ENCODE measurements around the gene PPP2R2C.

The PPP2R2C gene

GRCh38 chr4:6332669-6333050 lies 139.8 kb downstream of the PPP2R2C start:
- H3K4me1 ChIP-seq (ENCODE audit: insufficient read depth, low read length), result no peaks in the 10 kb centered on the region
- H3K9ac ChIP-seq (ENCODE audit: low read depth, low read length), result no peak overlapping the region
- no peaks in the 10 kb centered on the region for H3K9me3 ChIP-seq (ENCODE audit: control insufficient read depth, insufficient read depth, low read length)
- H3K36me3 ChIP-seq (ENCODE audit: insufficient read depth, low read length), result no peaks in the 10 kb centered on the region; the same call in 1 of the 2 replicates

- Histone ChIP-seq H3K4me1 (ENCODE audit: insufficient read depth, low read length) (no peaks in the 10 kb centered on the region), H3K9ac (ENCODE audit: low read depth, low read length) (no peak overlapping the region), H3K36me3 (ENCODE audit: insufficient read depth, low read length) (no peaks in the 10 kb centered on the region; the same call in 1 of the 2 replicates), H3K9me3 (ENCODE audit: control insufficient read depth, insufficient read depth, low read length) (no peaks in the 10 kb centered on the region)
Observed at GRCh38 chr4:6332042-6332668, 140.3 kb downstream of the PPP2R2C start.

DNA sequence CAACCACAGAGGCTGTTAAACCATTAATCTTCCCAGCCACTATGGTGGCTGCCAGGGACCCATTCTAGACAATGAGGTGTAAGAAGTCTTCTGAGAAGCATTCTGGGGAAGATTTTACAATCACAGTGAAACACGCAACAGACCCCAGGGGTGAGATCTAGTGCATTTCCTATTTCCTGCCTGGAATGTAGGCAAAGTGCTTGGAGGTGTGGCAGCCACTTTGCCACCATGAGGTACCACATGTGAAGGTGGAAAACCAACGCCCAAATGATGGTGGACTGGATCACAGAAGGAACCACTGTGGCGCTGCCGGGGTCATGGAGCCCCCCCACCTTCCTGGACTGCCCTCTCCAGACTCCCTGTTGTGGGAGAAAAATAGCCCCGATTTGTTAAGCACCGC lies 140.9 kb downstream of the PPP2R2C start:
- H3K36me3 ChIP-seq (ENCODE audit: insufficient read depth, low read length), result no peaks in the 10 kb centered on the region; the same call in 1 of the 2 replicates
- no peaks in the 10 kb centered on the region for H3K4me1 ChIP-seq (ENCODE audit: insufficient read depth, low read length)
- no peak overlapping the region for H3K9ac ChIP-seq (ENCODE audit: low read depth, low read length)
- no peaks in the 10 kb centered on the region for H3K9me3 ChIP-seq (ENCODE audit: control insufficient read depth, insufficient read depth, low read length)

DNA sequence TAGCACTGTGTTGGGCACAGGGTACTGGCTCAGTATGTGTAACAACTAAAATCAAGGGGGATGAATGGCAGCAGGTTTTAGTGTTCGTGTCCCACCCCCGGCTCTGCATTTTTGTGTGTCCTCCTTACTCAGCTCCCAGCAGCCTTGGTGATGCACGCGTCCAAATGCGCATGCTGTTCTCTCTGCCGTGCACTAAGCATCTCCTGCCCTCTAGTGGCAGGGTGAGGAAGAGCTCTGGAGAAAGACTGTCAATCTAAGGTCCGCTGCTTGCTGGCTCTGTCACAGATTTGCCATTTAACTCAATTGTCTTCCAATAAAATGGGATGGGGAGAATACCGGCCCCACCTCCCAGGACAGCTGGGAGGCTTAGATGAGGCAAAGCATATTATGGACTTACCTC lies 141.4 kb downstream of the PPP2R2C start:
- Histone ChIP-seq H3K36me3 (ENCODE audit: insufficient read depth, low read length) (no peaks in the 10 kb centered on the region; the same call in 1 of the 2 replicates), H3K9me3 (ENCODE audit: control insufficient read depth, insufficient read depth, low read length) (no peaks in the 10 kb centered on the region), H3K4me1 (ENCODE audit: insufficient read depth, low read length) (no peaks in the 10 kb centered on the region), H3K9ac (ENCODE audit: low read depth, low read length) (no peak overlapping the region)

DNA sequence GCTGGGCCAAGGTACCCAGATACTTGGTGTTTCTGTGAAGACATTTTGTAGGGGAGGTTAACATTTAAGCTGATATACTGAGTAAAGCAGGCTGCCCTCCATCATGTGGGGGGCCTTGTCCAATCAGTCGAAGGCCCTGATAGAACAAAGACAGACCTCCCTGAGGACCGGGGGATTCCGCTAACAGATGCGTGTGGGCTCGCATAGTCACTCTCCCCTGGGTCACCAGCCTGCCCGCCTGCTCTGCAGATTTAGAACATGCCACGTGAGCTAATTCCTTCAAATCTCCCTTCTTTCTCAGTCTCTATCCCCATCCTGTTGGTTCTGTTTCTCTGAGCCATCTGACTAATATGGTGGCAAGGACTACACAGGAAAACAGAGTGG lies 142.0 kb downstream of the PPP2R2C start:
- Histone ChIP-seq H3K9me3 (ENCODE audit: control insufficient read depth, insufficient read depth, low read length) (no peaks in the 10 kb centered on the region), H3K36me3 (ENCODE audit: insufficient read depth, low read length) (no peaks in the 10 kb centered on the region; the same call in 1 of the 2 replicates), H3K4me1 (ENCODE audit: insufficient read depth, low read length) (peaks cover 3% of the 10 kb centered on the region; the same call in 1 of the 2 replicates), H3K9ac (ENCODE audit: low read depth, low read length) (no peak overlapping the region)

DNA sequence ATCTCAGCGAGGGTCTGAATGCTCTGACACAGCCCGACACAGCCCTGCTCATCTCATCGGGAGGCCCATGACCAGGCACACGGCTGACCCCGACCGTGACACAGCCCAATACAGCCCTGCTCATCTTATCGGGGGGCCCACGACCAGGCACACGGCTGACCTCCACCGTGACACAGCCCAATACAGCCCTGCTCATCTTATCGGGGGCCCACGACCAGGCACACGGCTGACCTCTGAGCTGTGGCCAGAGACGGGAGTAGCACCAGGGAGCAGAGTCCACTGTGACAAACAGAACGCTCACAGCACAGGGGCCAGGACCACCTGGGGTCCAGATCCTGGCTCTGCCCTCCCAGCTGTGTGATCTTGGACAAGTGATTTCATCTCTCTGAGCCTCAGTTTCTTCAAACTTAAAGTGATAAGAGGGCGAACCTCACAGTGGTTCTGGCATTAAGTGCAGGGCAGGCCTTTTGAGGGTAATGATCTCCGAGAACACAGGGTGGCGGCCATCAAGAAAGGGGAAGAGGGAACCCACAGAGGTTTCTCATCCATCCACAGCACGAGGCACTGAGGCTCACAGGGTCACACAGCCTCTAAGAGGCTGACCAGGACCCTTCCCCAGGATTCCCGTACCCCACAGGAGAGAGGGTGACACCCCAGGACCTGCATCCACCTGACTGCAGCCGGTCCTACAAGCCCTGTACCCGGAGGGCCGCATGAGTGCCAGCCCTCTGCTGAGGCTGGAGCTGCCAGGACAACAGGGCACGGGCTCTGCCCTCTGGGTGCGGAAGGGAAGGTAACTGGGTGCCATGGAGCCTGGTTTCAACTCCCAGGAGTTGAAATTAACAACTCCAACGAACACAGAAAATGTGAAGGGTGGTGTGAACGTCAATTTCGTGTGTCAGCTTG lies 142.7 kb downstream of the PPP2R2C start:
- H3K4me1 ChIP-seq (ENCODE audit: insufficient read depth, low read length), result peaks cover 4% of the 10 kb centered on the region; the same call in 1 of the 2 replicates
- H3K9me3 ChIP-seq (ENCODE audit: control insufficient read depth, insufficient read depth, low read length), result no peaks in the 10 kb centered on the region
- no peak overlapping the region for H3K9ac ChIP-seq (ENCODE audit: low read depth, low read length)
- no peaks in the 10 kb centered on the region; the same call in 1 of the 2 replicates for H3K36me3 ChIP-seq (ENCODE audit: insufficient read depth, low read length)

GRCh38 chr4:6328526-6328925 lies 143.9 kb downstream of the PPP2R2C start:
- Histone ChIP-seq H3K9me3 (ENCODE audit: control insufficient read depth, insufficient read depth, low read length) (no peaks in the 10 kb centered on the region), H3K36me3 (ENCODE audit: insufficient read depth, low read length) (no peaks in the 10 kb centered on the region), H3K9ac (ENCODE audit: low read depth, low read length) (no peak overlapping the region), H3K4me1 (ENCODE audit: insufficient read depth, low read length) (peaks cover 7% of the 10 kb centered on the region; the same call in 1 of the 2 replicates)

- Histone ChIP-seq H3K4me1 (ENCODE audit: insufficient read depth, low read length) (peaks cover 7% of the 10 kb centered on the region; the same call in 1 of the 2 replicates), H3K9ac (ENCODE audit: low read depth, low read length) (no peak overlapping the region), H3K9me3 (ENCODE audit: control insufficient read depth, insufficient read depth, low read length) (no peaks in the 10 kb centered on the region), H3K36me3 (ENCODE audit: insufficient read depth, low read length) (no peaks in the 10 kb centered on the region)
Observed at GRCh38 chr4:6327220-6327917, 145.0 kb downstream of the PPP2R2C start.

DNA sequence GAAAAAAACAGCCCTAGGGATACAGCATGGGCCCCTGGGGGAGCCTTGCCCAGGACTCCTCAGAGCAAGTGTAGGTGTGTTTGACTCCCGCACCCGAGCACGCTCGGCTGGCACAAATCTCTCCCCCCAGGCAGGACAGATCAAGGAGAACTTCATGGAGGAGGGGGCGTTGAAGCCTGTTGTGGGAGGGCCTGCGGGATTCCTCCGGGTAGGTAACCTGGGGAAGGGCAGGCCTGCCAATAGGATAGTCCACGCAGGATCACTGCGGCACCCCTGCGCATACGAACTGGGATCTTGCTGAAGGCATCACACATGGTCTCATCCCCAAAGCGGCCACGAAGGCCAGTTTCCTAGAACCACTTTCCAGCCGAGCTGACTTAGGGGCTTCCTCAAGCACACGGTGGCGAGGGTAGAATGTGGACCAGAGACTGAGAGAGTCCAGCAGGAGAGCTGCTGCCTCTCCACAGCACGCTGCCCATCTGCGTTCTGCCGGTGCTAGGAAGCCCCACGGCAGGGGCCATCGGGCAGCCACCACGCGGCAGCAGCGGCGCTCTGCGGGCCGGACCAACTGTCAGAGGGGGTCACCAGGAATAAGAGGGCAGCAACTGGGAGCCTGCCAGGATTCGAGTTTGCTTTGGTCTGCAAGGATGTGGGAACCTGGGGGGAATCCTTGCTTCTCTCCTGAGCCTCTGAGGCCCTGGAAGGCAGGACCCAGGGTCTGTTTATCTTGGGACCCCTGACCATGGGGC lies 145.9 kb downstream of the PPP2R2C start:
- no peak overlapping the region for H3K9ac ChIP-seq (ENCODE audit: low read depth, low read length)
- H3K4me1 ChIP-seq (ENCODE audit: insufficient read depth, low read length), result peaks cover 7% of the 10 kb centered on the region; the same call in 1 of the 2 replicates
- H3K36me3 ChIP-seq (ENCODE audit: insufficient read depth, low read length), result no peaks in the 10 kb centered on the region
- H3K9me3 ChIP-seq (ENCODE audit: control insufficient read depth, insufficient read depth, low read length), result no peaks in the 10 kb centered on the region

GRCh38 chr4:6325788-6326290 lies 146.6 kb downstream of the PPP2R2C start:
- no peak overlapping the region for H3K9ac ChIP-seq (ENCODE audit: low read depth, low read length)
- H3K9me3 ChIP-seq (ENCODE audit: control insufficient read depth, insufficient read depth, low read length), result no peaks in the 10 kb centered on the region
- H3K4me1 ChIP-seq (ENCODE audit: insufficient read depth, low read length), result peaks cover 7% of the 10 kb centered on the region; the same call in 1 of the 2 replicates
- H3K36me3 ChIP-seq (ENCODE audit: insufficient read depth, low read length), result no peaks in the 10 kb centered on the region

DNA sequence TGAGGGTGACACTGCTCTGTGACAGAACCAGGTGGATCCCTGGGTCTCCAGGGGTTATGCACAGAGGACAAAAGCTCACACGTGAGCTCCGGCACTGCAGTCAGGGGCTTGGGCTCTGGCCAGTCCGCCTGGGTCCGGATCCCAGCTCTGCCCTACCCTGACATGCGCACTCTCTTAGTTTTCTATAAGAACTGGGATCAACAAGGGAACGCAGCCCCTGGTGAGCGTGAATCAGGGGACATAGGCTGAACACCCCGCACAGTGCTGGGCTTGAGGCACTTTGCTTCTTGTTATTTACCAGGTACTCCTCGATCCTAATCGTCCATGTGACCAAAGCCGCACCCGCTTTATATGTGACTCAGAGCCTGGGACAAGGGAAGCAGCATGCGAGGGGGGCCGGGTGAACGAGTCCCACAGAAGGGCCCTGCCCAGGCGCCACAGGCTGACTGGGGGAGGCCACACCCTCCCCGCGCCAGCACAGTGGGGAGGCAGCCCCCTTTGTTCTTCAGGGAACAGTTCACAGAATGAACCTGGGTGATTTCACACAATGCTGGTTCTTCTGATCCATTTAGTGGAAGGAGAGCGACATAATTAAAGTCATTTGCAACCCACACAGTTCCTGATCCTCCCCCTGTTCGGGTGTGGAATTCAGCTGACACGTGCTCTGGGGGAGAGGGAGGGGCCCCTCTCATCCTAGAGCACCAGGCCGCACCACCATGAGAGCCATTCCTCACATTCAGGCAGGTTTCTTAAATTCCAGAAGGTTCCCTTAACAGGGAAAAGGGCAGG lies 147.2 kb downstream of the PPP2R2C start:
- no peaks in the 10 kb centered on the region for H3K9me3 ChIP-seq (ENCODE audit: control insufficient read depth, insufficient read depth, low read length)
- H3K4me1 ChIP-seq (ENCODE audit: insufficient read depth, low read length), result peaks cover 7% of the 10 kb centered on the region; the same call in 1 of the 2 replicates
- no peaks in the 10 kb centered on the region for H3K36me3 ChIP-seq (ENCODE audit: insufficient read depth, low read length)
- no peak overlapping the region for H3K9ac ChIP-seq (ENCODE audit: low read depth, low read length)

DNA sequence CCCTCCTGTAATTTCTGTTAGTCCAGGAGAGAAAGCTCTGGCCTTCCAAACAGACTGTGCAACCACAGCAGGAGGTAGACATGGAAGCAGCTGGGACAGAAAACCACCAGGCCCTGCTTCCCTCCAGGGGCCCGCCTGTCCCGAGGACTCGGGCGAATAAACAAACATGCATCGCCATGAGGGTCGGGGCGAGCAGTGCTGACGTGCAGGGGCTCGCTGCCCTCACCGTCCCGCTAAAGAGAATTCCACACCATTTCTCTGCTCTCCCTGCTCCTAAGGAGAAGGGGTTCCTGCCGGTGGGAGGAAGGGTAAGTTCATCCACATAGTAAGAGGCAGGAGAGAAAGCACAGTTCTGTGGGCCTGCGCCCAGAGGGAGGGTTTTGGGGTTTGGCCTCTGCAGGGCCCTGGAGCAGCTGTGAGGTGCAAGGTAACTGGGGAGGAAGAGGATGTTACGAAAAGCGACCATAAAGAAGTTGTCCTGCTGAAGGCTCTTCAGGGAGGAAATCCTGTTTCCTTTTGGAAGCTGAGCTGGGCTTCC lies 147.9 kb downstream of the PPP2R2C start:
- Histone ChIP-seq H3K9me3 (ENCODE audit: control insufficient read depth, insufficient read depth, low read length) (peaks cover 3% of the 10 kb centered on the region; the same call in 1 of the 2 replicates), H3K9ac (ENCODE audit: low read depth, low read length) (no peak overlapping the region), H3K4me1 (ENCODE audit: insufficient read depth, low read length) (peaks cover 7% of the 10 kb centered on the region; the same call in 1 of the 2 replicates), H3K36me3 (ENCODE audit: insufficient read depth, low read length) (no peaks in the 10 kb centered on the region)
